ENCODE data around the gene CACNA1D.

Gene CACNA1D

GRCh38 chr3:53845103-53845880 lies 350.9 kb downstream of the CACNA1D start:
- H3K79me2 ChIP-seq (ENCODE audit: insufficient read depth, low read length), result peaks cover 50% of the 10 kb centered on the region
- TF ChIP-seq CTCF (IDR thresholded peaks at IDR 0.05; ENCODE audit: insufficient read depth, low read length, poor library complexity, severe bottlenecking) (no peak), EZH2phosphoT487 (conservative IDR thresholded peaks at IDR 0.05; ENCODE audit: low read length) (no peak)
- H4K20me1 ChIP-seq (ENCODE audit: low read depth, low read length), result no peaks in the 10 kb centered on the region
- H3K9ac ChIP-seq (ENCODE audit: low read length), result peak overlapping the region; percentile 93
- H3K4me3 ChIP-seq (ENCODE audit: insufficient read depth, low read length, poor library complexity, severe bottlenecking), result peak overlapping the region; percentile 69
- H3K4me2 ChIP-seq (ENCODE audit: low read depth, low read length, poor library complexity, severe bottlenecking), result peak overlapping the region; percentile 80
- H3F3A ChIP-seq (ENCODE audit: insufficient read depth), result peaks cover 32% of the 10 kb centered on the region
- no peaks in the 10 kb centered on the region for H3K9me3 ChIP-seq (ENCODE audit: insufficient read depth, low read length)
- 0 out of 2 replicates have a peak, but pooled peaks cover 3% of the 10 kb centered on the region for H3K36me3 ChIP-seq (ENCODE audit: low read length)
- no peaks in the 10 kb centered on the region for H3K9me2 ChIP-seq (replicated peaks; ENCODE audit: insufficient read depth, low read length)
- no peaks in the 10 kb centered on the region for H3K27me3 ChIP-seq (ENCODE audit: low read length)
- peak overlapping the region; percentile 54 for H2AFZ ChIP-seq (ENCODE audit: low read depth, low read length, severe bottlenecking)
- peak overlapping the region; percentile 98 for H3K27ac ChIP-seq (ENCODE audit: low read depth, low read length)

GRCh38 chr3:53845881-53846133 lies 351.4 kb downstream of the CACNA1D start:
- Histone ChIP-seq H4K20me1 (ENCODE audit: low read depth, low read length) (no peaks in the 10 kb centered on the region), H3K36me3 (ENCODE audit: low read length) (0 out of 2 replicates have a peak, but pooled peaks cover 3% of the 10 kb centered on the region), H3K27ac (ENCODE audit: low read depth, low read length) (peak overlapping the region; percentile 98), H3K9me3 (ENCODE audit: insufficient read depth, low read length) (no peaks in the 10 kb centered on the region), H3K9ac (ENCODE audit: low read length) (peak overlapping the region; percentile 93), H3F3A (ENCODE audit: insufficient read depth) (peaks cover 32% of the 10 kb centered on the region), H3K79me2 (ENCODE audit: insufficient read depth, low read length) (peaks cover 50% of the 10 kb centered on the region), H2AFZ (ENCODE audit: low read depth, low read length, severe bottlenecking) (peak overlapping the region; percentile 54), H3K9me2 (replicated peaks; ENCODE audit: insufficient read depth, low read length) (no peaks in the 10 kb centered on the region), H3K4me2 (ENCODE audit: low read depth, low read length, poor library complexity, severe bottlenecking) (peak overlapping the region; percentile 80), H3K27me3 (ENCODE audit: low read length) (no peaks in the 10 kb centered on the region), H3K4me3 (ENCODE audit: insufficient read depth, low read length, poor library complexity, severe bottlenecking) (peak overlapping the region; percentile 69)
- TF ChIP-seq CTCF (IDR thresholded peaks at IDR 0.05; ENCODE audit: insufficient read depth, low read length, poor library complexity, severe bottlenecking), result no peak
- TF ChIP-seq EZH2phosphoT487 (conservative IDR thresholded peaks at IDR 0.05; ENCODE audit: low read length), result no peak

GRCh38 chr3:53846134-53846850 lies 351.9 kb downstream of the CACNA1D start, which contains the start of the genes CHDH and IL17RB:
CHDH (minus strand) TSS chr3:53846419; CDS start chr3:53824008, 22,411 bp downstream.
IL17RB (plus strand) TSS chr3:53846568; CDS start chr3:53846589, 21 bp downstream.
- no peaks in the 10 kb centered on the region for H3K27me3 ChIP-seq (ENCODE audit: low read length)
- no peaks in the 10 kb centered on the region for H3K9me3 ChIP-seq (ENCODE audit: insufficient read depth, low read length)
- peaks cover 48% of the 10 kb centered on the region for H3K79me2 ChIP-seq (ENCODE audit: insufficient read depth, low read length)
- H3F3A ChIP-seq (ENCODE audit: insufficient read depth), result peaks cover 32% of the 10 kb centered on the region
- H4K20me1 ChIP-seq (ENCODE audit: low read depth, low read length), result no peaks in the 10 kb centered on the region
- H2AFZ ChIP-seq (ENCODE audit: low read depth, low read length, severe bottlenecking), result peak within 1 kb of the TSS; percentile 54
- H3K27ac ChIP-seq (ENCODE audit: low read depth, low read length), result peak within 1 kb of the TSS; percentile 98
- H3K36me3 ChIP-seq (ENCODE audit: low read length), result 0 out of 2 replicates have a peak, but pooled peaks cover 3% of the 10 kb centered on the region
- TF ChIP-seq CTCF (IDR thresholded peaks at IDR 0.05; ENCODE audit: insufficient read depth, low read length, poor library complexity, severe bottlenecking) (no peak), EZH2phosphoT487 (conservative IDR thresholded peaks at IDR 0.05; ENCODE audit: low read length) (no peak)
- peak within 1 kb of the TSS; percentile 93 for H3K9ac ChIP-seq (ENCODE audit: low read length)
- H3K9me2 ChIP-seq (replicated peaks; ENCODE audit: insufficient read depth, low read length), result no peaks in the 10 kb centered on the region
- H3K4me2 ChIP-seq (ENCODE audit: low read depth, low read length, poor library complexity, severe bottlenecking), result peak within 1 kb of the TSS; percentile 80
- H3K4me3 ChIP-seq (ENCODE audit: insufficient read depth, low read length, poor library complexity, severe bottlenecking), result peak within 1 kb of the TSS; percentile 69

Measured in SU-DHL-6 (cell line).